Gastrocnemius medialis (tissue), 4 donors: ENCODE measurements around the gene ZNF718.

Experiments used
- CTCF ChIP-seq, 5 experiments: fragments of 450-650 bp in 3 of 5; fragments of 200-600 bp in 2 of 5; sonication (generic) in 2 of 5; IDR thresholded peaks in 4 of 5; conservative IDR thresholded peaks in 1 of 5; 1 replicate in 4 of 5; 2 replicates in 1 of 5; pipeline ENCODE4 v1.5.1; 2016 to 2019; ENCODE audit warnings: antibody characterized with exemption in 5 of 5, mild to moderate bottlenecking in 3 of 5, moderate library complexity in 3 of 5
- POLR2A ChIP-seq, 2 donors: fragments of 450-650 bp; IDR thresholded peaks; one replicate each; pipeline ENCODE4 v1.6.1; 2017; ENCODE audit warnings: antibody characterized with exemption in 2 of 2, mild to moderate bottlenecking in 2 of 2, moderate library complexity in 2 of 2

- TF ChIP-seq CTCF (IDR thresholded peaks at IDR 0.05 in 4 of 5, conservative IDR thresholded peaks at IDR 0.05 in 1 of 5) = no peak
- no peak for TF ChIP-seq POLR2A (IDR thresholded peaks at IDR 0.05)
These were observed 38.4 kb upstream of the ZNF718 start for GRCh38 chr4:85951-86350.
